HG02884 (cell line): ENCODE results near the gene USP9X.
"Not testable (repeated sequence)": the region's sequence is repeated elsewhere in the genome, so short reads cannot be mapped to it uniquely, and the experiment has no call there.

Source experiments
- ATAC-seq: cut with Tn5 transposase; IDR thresholded peaks from one replicate; pipeline ENCODE4 v1.9.1; 2021; ENCODE audit warnings: mild to moderate bottlenecking, moderate library complexity; ENCODE audit not compliant: unreplicated experiment

Gene USP9X

GRCh38 chrX:41084893-41085511 is at the start of gene USP9X:
TSS of gene USP9X (plus strand) at chrX:41085445. CDS start at chrX:41123629, 38,184 bp downstream.
- peak; percentile 43 for ATAC-seq

DNA sequence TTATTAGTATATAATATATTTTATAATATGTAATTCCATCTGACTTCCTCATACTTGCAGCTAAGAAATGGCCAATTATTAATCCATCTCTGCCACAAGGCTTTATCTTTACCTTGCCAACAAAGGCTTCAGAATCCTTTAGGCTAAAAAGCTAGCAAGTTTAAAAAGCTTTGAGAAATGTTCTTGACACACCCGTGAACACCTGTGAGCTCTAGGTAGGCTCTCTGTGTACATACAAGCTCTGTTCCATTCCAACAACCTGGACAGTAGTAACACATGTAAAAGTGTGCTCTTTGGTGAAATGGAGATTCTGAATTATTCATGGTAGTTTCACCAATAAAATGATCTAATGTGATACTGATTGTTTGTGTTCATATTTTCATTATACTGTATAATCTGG is 49.7 kb upstream of the USP9X start:
- no peak for ATAC-seq

DNA sequence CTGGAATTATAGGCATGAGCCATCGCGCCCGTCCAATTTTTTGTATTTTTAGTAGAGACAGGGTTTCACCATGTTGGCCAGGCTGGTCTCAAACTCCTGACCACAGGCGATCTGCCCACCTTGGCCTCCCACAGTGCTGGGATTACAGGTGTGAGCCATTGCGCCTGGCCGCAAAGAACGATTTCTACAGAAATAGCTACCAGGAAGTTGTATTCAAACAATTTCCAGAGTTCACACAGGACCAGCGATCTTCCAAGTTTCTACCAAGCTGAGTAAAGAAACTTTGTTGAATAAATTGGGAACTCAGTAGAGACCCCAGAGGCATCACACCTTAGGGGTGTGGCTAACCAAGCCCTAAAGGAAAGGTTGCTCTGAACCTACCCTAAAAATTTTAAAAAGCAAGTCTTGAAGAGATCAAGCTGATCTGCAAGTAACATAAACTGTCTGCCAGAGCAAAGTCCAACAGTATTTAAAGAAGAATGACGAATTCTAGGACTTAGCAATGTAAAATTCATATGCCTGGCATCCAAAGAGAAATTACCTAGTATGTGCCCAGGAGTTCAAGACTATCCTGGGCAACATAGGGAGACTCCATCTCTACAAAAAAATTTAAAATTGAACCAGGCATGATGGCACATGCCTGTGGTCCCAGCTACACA is 48.4 kb upstream of the USP9X start:
- no peak for ATAC-seq

DNA sequence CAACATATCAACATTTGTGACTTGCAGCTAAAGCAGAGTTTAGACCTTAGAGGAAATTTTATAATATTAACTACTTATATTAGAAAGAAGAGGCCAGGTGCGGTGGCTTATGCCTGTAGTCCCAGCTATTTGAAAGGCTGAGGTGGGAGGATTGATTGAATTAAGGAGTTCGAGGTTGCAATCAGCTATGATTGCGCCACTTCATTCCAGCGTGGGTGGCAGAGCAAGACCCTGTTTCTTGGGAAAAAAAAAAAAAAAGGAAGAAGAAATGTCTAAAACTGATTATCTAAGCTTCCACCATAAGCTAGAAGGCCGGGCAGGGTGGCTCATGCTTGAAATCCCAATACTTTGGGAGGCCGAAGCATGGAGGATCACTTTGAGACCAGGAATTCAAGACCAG is 42.0 kb upstream of the USP9X start:
- ATAC-seq, result no peak

DNA sequence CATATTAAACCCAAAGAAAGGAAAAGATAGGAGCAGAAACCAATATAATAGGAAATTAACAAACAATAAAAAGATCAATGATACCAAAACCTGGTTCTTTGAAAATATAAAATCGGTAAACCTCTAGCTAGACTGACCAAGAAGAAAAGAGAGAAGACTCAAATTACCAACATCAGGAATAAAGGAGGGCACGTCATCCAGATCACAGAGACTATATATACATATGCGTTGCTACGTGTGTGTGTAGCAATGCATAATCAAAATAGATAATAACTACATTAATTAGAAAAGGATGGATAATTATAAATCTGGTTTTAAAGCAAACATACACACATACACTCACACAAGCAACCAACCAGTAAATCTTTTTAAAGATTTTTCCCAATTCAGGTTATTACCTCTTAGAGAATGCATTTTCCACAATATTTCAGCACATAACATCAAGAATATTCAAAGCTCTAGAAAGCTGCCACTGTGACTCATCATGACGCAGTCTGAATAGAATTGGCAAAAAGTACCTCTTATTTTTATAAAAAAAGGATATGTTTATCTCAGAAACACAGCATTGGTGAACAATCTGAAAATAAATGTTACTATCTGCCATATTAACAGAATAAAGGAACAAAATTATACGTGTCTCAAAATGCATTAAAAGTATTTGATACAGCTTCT is 41.4 kb upstream of the USP9X start:
- no peak for ATAC-seq

GRCh38 chrX:41045960-41046567 is 39.2 kb upstream of the USP9X start:
- ATAC-seq, result no peak

GRCh38 chrX:41047878-41048534 is 37.2 kb upstream of the USP9X start:
- no peak for ATAC-seq

GRCh38 chrX:41050359-41050758 is 34.9 kb upstream of the USP9X start:
- no peak for ATAC-seq

DNA sequence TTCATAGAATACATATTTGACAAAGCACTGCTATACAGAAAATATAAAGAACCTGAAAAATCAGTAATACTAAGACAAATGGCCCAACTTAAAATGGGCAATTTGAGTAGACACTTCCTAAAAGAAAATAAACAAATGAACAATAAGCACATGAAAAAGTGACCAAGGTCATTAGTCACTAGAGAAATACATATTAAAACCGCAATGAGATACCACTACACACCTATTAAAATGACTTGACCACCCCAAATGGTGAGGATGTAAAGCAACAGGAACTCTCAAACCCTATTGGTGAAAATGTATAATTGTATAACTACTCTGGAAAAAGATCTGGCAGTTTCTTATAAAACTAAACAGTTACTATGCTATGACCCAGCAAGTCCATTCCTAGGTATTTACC is 34.0 kb upstream of the USP9X start:
- no peak for ATAC-seq

- no peak for ATAC-seq
Observed at GRCh38 chrX:41055740-41056139, 29.5 kb upstream of the USP9X start.

DNA sequence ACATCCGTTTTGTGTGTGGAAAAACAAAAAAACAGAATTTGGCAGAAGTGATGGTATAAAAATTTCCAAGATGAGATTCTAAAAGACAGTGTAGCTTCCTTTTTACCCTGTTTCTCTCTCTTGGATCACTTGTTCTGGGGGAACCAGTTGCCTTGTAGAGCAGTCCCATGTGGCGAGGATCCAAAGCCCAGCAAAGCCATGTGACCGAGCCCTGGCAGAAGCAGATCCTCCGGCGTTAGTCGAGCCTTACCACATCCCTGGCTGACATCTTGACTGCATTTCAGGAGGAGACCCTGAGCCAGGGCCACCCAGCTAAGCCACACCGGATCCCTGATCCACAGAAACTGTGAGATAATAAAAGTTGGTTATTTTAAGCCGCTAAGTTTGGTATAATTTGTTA is 22.0 kb upstream of the USP9X start:
- not testable (repeated sequence) for ATAC-seq

- no peak for ATAC-seq
Observed at GRCh38 chrX:41064018-41064417, 21.2 kb upstream of the USP9X start.

- ATAC-seq, result no peak
Observed at GRCh38 chrX:41066391-41066790, 18.9 kb upstream of the USP9X start.

GRCh38 chrX:41066969-41067368 is 18.3 kb upstream of the USP9X start:
- no peak for ATAC-seq

GRCh38 chrX:41067721-41068120 is 17.5 kb upstream of the USP9X start:
- ATAC-seq, result no peak

GRCh38 chrX:41076742-41077141 is 8.5 kb upstream of the USP9X start:
- ATAC-seq, result no peak

- ATAC-seq, result no peak
Observed at GRCh38 chrX:41081821-41082220, 3.4 kb upstream of the USP9X start.

GRCh38 chrX:41082783-41083182 is 2.5 kb upstream of the USP9X start:
- no peak for ATAC-seq

- ATAC-seq, result peak; percentile 61
Observed at GRCh38 chrX:41084044-41084892, 977 bp upstream of the USP9X start.

- ATAC-seq, result peak; percentile 17
Observed at GRCh38 chrX:41085512-41085877, 250 bp downstream of the USP9X start.
